ENCODE measurements around the gene MGAT4D.

DNA sequence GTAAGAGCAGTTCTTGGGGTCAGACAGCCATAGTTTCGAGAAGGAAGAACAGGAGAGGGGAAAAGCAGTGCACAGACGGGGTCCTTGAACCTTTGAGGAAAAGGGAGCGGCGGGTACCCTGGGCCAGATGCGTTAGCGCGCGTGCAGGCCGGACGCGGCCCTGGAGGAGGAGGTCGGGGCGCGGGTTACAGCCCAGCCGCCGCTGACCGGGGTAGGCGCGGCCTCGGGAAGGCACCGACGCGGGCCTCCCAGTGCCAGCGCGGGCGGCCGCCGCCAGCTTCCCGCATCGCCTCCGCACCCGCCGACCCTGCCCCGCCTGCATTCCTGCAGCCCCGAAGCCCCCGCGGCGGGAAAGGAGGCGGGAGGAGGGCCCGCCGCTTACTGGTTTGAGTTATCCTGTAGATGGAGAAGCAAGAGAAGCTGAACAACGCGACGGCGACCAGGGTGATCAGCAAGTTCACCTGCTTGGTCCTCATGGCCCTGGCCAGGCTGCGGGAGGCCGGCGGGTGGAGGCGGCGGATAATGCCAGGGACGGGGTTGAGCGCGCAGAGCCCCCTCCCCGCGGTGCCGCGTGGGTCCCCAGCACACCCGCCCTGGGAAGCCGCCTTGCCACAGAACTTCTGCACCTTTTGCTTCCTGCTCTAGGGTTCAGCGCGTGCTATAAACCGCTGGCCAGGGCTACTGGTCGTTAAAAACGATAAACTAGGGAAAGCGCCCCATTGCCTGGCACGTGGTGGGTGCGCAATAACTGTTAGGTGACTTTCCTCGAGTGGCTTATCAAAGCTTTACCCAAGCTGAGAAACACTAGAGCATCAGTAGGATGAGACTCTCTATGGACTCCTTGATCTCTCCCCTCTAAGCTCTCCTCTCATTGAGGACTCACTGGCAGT is at the start of gene MGAT4D:
- no peak for TF ChIP-seq POLR2A (IDR thresholded peaks at IDR 0.05)
- TF ChIP-seq, protein P1, sequence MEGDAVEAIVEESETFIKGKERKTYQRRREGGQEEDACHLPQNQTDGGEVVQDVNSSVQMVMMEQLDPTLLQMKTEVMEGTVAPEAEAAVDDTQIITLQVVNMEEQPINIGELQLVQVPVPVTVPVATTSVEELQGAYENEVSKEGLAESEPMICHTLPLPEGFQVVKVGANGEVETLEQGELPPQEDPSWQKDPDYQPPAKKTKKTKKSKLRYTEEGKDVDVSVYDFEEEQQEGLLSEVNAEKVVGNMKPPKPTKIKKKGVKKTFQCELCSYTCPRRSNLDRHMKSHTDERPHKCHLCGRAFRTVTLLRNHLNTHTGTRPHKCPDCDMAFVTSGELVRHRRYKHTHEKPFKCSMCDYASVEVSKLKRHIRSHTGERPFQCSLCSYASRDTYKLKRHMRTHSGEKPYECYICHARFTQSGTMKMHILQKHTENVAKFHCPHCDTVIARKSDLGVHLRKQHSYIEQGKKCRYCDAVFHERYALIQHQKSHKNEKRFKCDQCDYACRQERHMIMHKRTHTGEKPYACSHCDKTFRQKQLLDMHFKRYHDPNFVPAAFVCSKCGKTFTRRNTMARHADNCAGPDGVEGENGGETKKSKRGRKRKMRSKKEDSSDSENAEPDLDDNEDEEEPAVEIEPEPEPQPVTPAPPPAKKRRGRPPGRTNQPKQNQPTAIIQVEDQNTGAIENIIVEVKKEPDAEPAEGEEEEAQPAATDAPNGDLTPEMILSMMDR (IDR thresholded peaks at IDR 0.05): no peak
